Measurements from ENCODE around the gene ACACB. TPM values are rescaled to one million over a fixed set of nuclear protein-coding genes. Genes with fewer than 3 reads are reported as not detected.

ACACB gene
- total RNA-seq, 1 experiment from 2014 or later: 20.0 TPM

DNA sequence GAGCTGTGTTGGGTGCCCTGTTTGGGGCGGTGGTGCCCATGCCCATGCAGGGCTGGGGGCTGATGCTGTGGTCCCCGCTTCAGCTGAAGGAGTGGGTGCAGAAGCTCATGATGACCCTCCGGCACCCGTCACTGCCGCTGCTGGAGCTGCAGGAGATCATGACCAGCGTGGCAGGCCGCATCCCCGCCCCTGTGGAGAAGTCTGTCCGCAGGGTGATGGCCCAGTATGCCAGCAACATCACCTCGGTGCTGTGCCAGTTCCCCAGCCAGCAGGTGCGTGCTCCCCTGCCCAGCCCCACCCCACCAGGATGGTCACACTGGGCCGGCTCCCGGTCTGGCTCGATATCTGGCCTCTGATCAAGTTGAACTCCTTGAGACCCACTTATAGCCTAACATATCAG lies 92.7 kb downstream of the ACACB start:
- Mint-ChIP-seq H3K4me3 (no peak overlapping the region), H3K4me1 (no peaks in the 10 kb centered on the region), H3K36me3 (peaks cover 15% of the 10 kb centered on the region), H3K27ac (no peak overlapping the region), H3K27me3 (ENCODE audit: low read depth) (no peaks in the 10 kb centered on the region), H3K9me3 (peaks cover 3% of the 10 kb centered on the region; the same call in 1 of the 2 replicates)
- POLR2A ChIA-PET: no interaction called here
- ATAC-seq: no peak
- TF ChIP-seq ZNF232 (CRISPR knock-in tag; IDR thresholded peaks at IDR 0.05) (no peak), PRRX2 (CRISPR knock-in tag; IDR thresholded peaks at IDR 0.05) (no peak), FOXP1 (CRISPR knock-in tag; IDR thresholded peaks at IDR 0.05; ENCODE audit: borderline replicate concordance) (no peak), GRHL2 (CRISPR knock-in tag; IDR thresholded peaks at IDR 0.05; ENCODE audit: insufficient replicate concordance, severe bottlenecking) (no peak), ATF1 (CRISPR knock-in tag; IDR thresholded peaks at IDR 0.05) (no peak), ZNF219 (CRISPR knock-in tag; IDR thresholded peaks at IDR 0.05; ENCODE audit: borderline replicate concordance) (no peak), NR2C2 (CRISPR knock-in tag; IDR thresholded peaks at IDR 0.05) (no peak), EMX1 (CRISPR knock-in tag; IDR thresholded peaks at IDR 0.05) (no peak), ZNF121 (CRISPR knock-in tag; IDR thresholded peaks at IDR 0.05) (no peak), JUN (CRISPR knock-in tag; IDR thresholded peaks at IDR 0.05) (no peak), SMAD3 (CRISPR knock-in tag; IDR thresholded peaks at IDR 0.05; ENCODE audit: borderline replicate concordance) (no peak), ZNF263 (CRISPR knock-in tag; IDR thresholded peaks at IDR 0.05; ENCODE audit: low read depth) (no peak), NFE2L1 (CRISPR knock-in tag; IDR thresholded peaks at IDR 0.05) (no peak), ZNF317 (CRISPR knock-in tag; IDR thresholded peaks at IDR 0.05; ENCODE audit: borderline replicate concordance, low read depth) (no peak)
- TF ChIP-seq, protein P1, sequence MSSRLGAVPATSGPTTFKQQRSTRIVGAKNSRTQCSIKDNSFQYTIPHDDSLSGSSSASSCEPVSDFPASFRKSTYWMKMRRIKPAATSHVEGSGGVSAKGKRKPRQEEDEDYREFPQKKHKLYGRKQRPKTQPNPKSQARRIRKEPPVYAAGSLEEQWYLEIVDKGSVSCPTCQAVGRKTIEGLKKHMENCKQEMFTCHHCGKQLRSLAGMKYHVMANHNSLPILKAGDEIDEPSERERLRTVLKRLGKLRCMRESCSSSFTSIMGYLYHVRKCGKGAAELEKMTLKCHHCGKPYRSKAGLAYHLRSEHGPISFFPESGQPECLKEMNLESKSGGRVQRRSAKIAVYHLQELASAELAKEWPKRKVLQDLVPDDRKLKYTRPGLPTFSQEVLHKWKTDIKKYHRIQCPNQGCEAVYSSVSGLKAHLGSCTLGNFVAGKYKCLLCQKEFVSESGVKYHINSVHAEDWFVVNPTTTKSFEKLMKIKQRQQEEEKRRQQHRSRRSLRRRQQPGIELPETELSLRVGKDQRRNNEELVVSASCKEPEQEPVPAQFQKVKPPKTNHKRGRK (CRISPR knock-in tag; IDR thresholded peaks at IDR 0.05; ENCODE audit: borderline replicate concordance): no peak
- TF ChIP-seq, protein P2, sequence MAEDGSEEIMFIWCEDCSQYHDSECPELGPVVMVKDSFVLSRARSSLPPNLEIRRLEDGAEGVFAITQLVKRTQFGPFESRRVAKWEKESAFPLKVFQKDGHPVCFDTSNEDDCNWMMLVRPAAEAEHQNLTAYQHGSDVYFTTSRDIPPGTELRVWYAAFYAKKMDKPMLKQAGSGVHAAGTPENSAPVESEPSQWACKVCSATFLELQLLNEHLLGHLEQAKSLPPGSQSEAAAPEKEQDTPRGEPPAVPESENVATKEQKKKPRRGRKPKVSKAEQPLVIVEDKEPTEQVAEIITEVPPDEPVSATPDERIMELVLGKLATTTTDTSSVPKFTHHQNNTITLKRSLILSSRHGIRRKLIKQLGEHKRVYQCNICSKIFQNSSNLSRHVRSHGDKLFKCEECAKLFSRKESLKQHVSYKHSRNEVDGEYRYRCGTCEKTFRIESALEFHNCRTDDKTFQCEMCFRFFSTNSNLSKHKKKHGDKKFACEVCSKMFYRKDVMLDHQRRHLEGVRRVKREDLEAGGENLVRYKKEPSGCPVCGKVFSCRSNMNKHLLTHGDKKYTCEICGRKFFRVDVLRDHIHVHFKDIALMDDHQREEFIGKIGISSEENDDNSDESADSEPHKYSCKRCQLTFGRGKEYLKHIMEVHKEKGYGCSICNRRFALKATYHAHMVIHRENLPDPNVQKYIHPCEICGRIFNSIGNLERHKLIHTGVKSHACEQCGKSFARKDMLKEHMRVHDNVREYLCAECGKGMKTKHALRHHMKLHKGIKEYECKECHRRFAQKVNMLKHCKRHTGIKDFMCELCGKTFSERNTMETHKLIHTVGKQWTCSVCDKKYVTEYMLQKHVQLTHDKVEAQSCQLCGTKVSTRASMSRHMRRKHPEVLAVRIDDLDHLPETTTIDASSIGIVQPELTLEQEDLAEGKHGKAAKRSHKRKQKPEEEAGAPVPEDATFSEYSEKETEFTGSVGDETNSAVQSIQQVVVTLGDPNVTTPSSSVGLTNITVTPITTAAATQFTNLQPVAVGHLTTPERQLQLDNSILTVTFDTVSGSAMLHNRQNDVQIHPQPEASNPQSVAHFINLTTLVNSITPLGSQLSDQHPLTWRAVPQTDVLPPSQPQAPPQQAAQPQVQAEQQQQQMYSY (CRISPR knock-in tag; IDR thresholded peaks at IDR 0.05): no peak
- TF ChIP-seq, protein P3, sequence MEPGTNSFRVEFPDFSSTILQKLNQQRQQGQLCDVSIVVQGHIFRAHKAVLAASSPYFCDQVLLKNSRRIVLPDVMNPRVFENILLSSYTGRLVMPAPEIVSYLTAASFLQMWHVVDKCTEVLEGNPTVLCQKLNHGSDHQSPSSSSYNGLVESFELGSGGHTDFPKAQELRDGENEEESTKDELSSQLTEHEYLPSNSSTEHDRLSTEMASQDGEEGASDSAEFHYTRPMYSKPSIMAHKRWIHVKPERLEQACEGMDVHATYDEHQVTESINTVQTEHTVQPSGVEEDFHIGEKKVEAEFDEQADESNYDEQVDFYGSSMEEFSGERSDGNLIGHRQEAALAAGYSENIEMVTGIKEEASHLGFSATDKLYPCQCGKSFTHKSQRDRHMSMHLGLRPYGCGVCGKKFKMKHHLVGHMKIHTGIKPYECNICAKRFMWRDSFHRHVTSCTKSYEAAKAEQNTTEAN (CRISPR knock-in tag; IDR thresholded peaks at IDR 0.05): no peak
- TF ChIP-seq, protein P4, sequence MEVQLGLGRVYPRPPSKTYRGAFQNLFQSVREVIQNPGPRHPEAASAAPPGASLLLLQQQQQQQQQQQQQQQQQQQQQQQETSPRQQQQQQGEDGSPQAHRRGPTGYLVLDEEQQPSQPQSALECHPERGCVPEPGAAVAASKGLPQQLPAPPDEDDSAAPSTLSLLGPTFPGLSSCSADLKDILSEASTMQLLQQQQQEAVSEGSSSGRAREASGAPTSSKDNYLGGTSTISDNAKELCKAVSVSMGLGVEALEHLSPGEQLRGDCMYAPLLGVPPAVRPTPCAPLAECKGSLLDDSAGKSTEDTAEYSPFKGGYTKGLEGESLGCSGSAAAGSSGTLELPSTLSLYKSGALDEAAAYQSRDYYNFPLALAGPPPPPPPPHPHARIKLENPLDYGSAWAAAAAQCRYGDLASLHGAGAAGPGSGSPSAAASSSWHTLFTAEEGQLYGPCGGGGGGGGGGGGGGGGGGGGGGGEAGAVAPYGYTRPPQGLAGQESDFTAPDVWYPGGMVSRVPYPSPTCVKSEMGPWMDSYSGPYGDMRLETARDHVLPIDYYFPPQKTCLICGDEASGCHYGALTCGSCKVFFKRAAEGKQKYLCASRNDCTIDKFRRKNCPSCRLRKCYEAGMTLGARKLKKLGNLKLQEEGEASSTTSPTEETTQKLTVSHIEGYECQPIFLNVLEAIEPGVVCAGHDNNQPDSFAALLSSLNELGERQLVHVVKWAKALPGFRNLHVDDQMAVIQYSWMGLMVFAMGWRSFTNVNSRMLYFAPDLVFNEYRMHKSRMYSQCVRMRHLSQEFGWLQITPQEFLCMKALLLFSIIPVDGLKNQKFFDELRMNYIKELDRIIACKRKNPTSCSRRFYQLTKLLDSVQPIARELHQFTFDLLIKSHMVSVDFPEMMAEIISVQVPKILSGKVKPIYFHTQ (CRISPR knock-in tag; IDR thresholded peaks at IDR 0.05): no peak
- TF ChIP-seq, protein P5, sequence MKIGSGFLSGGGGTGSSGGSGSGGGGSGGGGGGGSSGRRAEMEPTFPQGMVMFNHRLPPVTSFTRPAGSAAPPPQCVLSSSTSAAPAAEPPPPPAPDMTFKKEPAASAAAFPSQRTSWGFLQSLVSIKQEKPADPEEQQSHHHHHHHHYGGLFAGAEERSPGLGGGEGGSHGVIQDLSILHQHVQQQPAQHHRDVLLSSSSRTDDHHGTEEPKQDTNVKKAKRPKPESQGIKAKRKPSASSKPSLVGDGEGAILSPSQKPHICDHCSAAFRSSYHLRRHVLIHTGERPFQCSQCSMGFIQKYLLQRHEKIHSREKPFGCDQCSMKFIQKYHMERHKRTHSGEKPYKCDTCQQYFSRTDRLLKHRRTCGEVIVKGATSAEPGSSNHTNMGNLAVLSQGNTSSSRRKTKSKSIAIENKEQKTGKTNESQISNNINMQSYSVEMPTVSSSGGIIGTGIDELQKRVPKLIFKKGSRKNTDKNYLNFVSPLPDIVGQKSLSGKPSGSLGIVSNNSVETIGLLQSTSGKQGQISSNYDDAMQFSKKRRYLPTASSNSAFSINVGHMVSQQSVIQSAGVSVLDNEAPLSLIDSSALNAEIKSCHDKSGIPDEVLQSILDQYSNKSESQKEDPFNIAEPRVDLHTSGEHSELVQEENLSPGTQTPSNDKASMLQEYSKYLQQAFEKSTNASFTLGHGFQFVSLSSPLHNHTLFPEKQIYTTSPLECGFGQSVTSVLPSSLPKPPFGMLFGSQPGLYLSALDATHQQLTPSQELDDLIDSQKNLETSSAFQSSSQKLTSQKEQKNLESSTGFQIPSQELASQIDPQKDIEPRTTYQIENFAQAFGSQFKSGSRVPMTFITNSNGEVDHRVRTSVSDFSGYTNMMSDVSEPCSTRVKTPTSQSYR (CRISPR knock-in tag; IDR thresholded peaks at IDR 0.05): no peak
- TF ChIP-seq, protein P6, sequence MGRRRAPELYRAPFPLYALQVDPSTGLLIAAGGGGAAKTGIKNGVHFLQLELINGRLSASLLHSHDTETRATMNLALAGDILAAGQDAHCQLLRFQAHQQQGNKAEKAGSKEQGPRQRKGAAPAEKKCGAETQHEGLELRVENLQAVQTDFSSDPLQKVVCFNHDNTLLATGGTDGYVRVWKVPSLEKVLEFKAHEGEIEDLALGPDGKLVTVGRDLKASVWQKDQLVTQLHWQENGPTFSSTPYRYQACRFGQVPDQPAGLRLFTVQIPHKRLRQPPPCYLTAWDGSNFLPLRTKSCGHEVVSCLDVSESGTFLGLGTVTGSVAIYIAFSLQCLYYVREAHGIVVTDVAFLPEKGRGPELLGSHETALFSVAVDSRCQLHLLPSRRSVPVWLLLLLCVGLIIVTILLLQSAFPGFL (CRISPR knock-in tag; IDR thresholded peaks at IDR 0.05; ENCODE audit: borderline replicate concordance): no peak
- no peak for DNase-seq (ENCODE audit: low spot score)
- CTCF ChIA-PET: no interaction called here
